DOHH2 (cell line): ENCODE results near the gene ADGRB2.

Source experiments
- EZH2phosphoT487 ChIP-seq: fragments of 200-600 bp; sonication (generic); IDR thresholded peaks from 2 replicates; pipeline ENCODE4 v1.6.1; 2017; ENCODE audit warnings: borderline replicate concordance, mild to moderate bottlenecking, antibody characterized with exemption, low read length, moderate library complexity, mixed read lengths
- TF ChIP-seq, protein P1 (sequence below): fragments of 200-600 bp; sonication (generic); IDR thresholded peaks from one replicate; pipeline ENCODE4 v1.5.1; 2014; ENCODE audit warnings: antibody characterized with exemption, mild to moderate bottlenecking, low read depth, low read length; ENCODE audit not compliant: poor library complexity, severe bottlenecking

DNA sequence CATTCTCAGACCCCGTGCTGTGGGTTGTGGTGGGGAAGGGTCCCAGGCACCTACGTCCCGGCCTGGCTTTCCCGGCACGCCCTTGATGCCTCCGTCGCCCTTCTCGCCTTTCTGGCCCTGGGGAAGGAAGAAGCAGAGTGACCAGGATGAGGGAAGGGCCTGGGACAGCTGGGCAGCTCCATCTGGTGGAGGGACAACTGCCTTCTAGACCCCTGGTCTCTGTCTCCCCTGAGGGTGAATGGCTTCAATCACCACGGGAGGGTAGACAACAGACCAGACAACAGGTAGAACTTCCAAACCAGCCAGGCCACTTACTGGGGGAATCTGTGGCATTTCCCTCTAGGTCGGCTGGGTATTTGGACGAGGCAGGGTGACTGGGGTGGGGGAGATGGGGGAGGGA lies 72.2 kb downstream of the ADGRB2 start:
- TF ChIP-seq, protein P1, sequence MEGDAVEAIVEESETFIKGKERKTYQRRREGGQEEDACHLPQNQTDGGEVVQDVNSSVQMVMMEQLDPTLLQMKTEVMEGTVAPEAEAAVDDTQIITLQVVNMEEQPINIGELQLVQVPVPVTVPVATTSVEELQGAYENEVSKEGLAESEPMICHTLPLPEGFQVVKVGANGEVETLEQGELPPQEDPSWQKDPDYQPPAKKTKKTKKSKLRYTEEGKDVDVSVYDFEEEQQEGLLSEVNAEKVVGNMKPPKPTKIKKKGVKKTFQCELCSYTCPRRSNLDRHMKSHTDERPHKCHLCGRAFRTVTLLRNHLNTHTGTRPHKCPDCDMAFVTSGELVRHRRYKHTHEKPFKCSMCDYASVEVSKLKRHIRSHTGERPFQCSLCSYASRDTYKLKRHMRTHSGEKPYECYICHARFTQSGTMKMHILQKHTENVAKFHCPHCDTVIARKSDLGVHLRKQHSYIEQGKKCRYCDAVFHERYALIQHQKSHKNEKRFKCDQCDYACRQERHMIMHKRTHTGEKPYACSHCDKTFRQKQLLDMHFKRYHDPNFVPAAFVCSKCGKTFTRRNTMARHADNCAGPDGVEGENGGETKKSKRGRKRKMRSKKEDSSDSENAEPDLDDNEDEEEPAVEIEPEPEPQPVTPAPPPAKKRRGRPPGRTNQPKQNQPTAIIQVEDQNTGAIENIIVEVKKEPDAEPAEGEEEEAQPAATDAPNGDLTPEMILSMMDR = no peak
- TF ChIP-seq EZH2phosphoT487 = no peak
